ENCODE measurements around the gene CIBAR2. TPM values are rescaled to one million over a fixed set of nuclear protein-coding genes. Genes with fewer than 3 reads are reported as not detected.

CIBAR2 gene
- total RNA-seq, 5 donors from 2014 or later (not counting 1 experiment from before 2014, with no cell fraction given): not detected

GRCh38 chr16:85067024-85067423 is 45.2 kb downstream of the CIBAR2 start:
- peaks cover 0 to 10% of the 10 kb centered on the region in 2 experiments for H3K4me1 ChIP-seq (ENCODE audit: control insufficient read depth in 1 of 2, extremely low read depth in 1 of 2, insufficient read depth in 2 of 2, low read length in 2 of 2)
- H3K27ac ChIP-seq (ENCODE audit: low read length): no peak overlapping the region
- no peak overlapping the region for H3K4me3 ChIP-seq (ENCODE audit: control insufficient read depth in 1 of 2, extremely low read depth in 1 of 2, low read length in 1 of 2)
- POLR2A ChIA-PET: no interaction called here
- H3K36me3 ChIP-seq (ENCODE audit: control insufficient read depth in 2 of 2, extremely low read depth in 1 of 2, insufficient read depth in 1 of 2, low read length in 1 of 2): peaks cover 11 to 27% of the 10 kb centered on the region in 2 donors
- H3K36me3 Mint-ChIP-seq: peaks cover 21% of the 10 kb centered on the region
- no peaks in the 10 kb centered on the region for H3K9me3 ChIP-seq
- H3K27me3 Mint-ChIP-seq: no peaks in the 10 kb centered on the region
- no peak overlapping the region for H3K4me3 Mint-ChIP-seq
- peaks cover 0 to 3% of the 10 kb centered on the region in 2 experiments for H3K27me3 ChIP-seq (replicated peaks in 1 of 2; ENCODE audit: control insufficient read depth in 2 of 2, extremely low read depth in 1 of 2, insufficient read depth in 2 of 2, low read length in 1 of 2)
- CTCF ChIA-PET: interaction anchor here in 1 of 2 donors (1.1 kb wide), 1 partner anchor 20 kb away, joined by 3 read pairs; no protein-coding TSS in a partner anchor
- ATAC-seq (replicated peaks in 1 of 4) (no peak), DNase-seq (no peak)
- peaks cover 1 to 19% (median 5%) of the 10 kb centered on the region in 3 donors for H3K4me1 Mint-ChIP-seq
- no peaks in the 10 kb centered on the region for H3K9me3 Mint-ChIP-seq
- H3K27ac Mint-ChIP-seq: no peak overlapping the region
- 91% methylated on average over 12 of the region's 18 CpGs for WGBS (ENCODE audit: insufficient coverage)

- ChIA-PET CTCF (no interaction called here), POLR2A (no interaction called here)
- WGBS (ENCODE audit: insufficient coverage): 91% methylated on average over 11 of the region's 12 CpGs
- no peak overlapping the region for H3K4me3 ChIP-seq (ENCODE audit: control insufficient read depth in 1 of 2, extremely low read depth in 1 of 2, low read length in 1 of 2)
- DNase-seq: no peak
- peaks cover 0 to 16% of the 10 kb centered on the region in 2 experiments for H3K4me1 ChIP-seq (ENCODE audit: control insufficient read depth in 1 of 2, extremely low read depth in 1 of 2, insufficient read depth in 2 of 2, low read length in 2 of 2)
- Mint-ChIP-seq H3K4me3 (no peak overlapping the region), H3K36me3 (peaks cover 18% of the 10 kb centered on the region), H3K4me1 (peaks cover 5 to 25% (median 8%) of the 10 kb centered on the region in 3 donors), H3K9me3 (no peaks in the 10 kb centered on the region), H3K27me3 (no peaks in the 10 kb centered on the region), H3K27ac (no peak overlapping the region)
- H3K27me3 ChIP-seq (replicated peaks in 1 of 2; ENCODE audit: control insufficient read depth in 2 of 2, extremely low read depth in 1 of 2, insufficient read depth in 2 of 2, low read length in 1 of 2): peaks cover 0 to 3% of the 10 kb centered on the region in 2 experiments
- no peak for ATAC-seq (replicated peaks in 1 of 4)
- H3K36me3 ChIP-seq (ENCODE audit: control insufficient read depth in 2 of 2, extremely low read depth in 1 of 2, insufficient read depth in 1 of 2, low read length in 1 of 2): peaks cover 11 to 21% of the 10 kb centered on the region in 2 donors
- no peak overlapping the region for H3K27ac ChIP-seq (ENCODE audit: low read length)
- H3K9me3 ChIP-seq: no peaks in the 10 kb centered on the region
Observed at GRCh38 chr16:85066346-85066885, 45.9 kb downstream of the CIBAR2 start.

GRCh38 chr16:85065099-85065498 is 47.2 kb downstream of the CIBAR2 start:
- ChIA-PET CTCF (interaction anchor here in 1 of 2 donors (0.5 to 0.6 kb wide), 2 partner anchors 415 to 1259 kb away, joined by 3 to 5 read pairs; no protein-coding TSS in a partner anchor), POLR2A (no interaction called here)
- Histone ChIP-seq H3K4me1 (ENCODE audit: control insufficient read depth in 1 of 2, extremely low read depth in 1 of 2, insufficient read depth in 2 of 2, low read length in 2 of 2) (peaks cover 0 to 19% of the 10 kb centered on the region in 2 experiments), H3K27ac (ENCODE audit: low read length) (no peak overlapping the region), H3K36me3 (ENCODE audit: control insufficient read depth in 2 of 2, extremely low read depth in 1 of 2, insufficient read depth in 1 of 2, low read length in 1 of 2) (peaks cover 9 to 15% of the 10 kb centered on the region in 2 donors), H3K9me3 (no peaks in the 10 kb centered on the region), H3K27me3 (replicated peaks in 1 of 2; ENCODE audit: control insufficient read depth in 2 of 2, extremely low read depth in 1 of 2, insufficient read depth in 2 of 2, low read length in 1 of 2) (peaks cover 0 to 3% of the 10 kb centered on the region in 2 experiments), H3K4me3 (ENCODE audit: control insufficient read depth in 1 of 2, extremely low read depth in 1 of 2, low read length in 1 of 2) (no peak overlapping the region)
- Mint-ChIP-seq H3K4me1 (peaks cover 7 to 29% (median 10%) of the 10 kb centered on the region in 3 donors), H3K4me3 (no peak overlapping the region), H3K27ac (no peak overlapping the region), H3K9me3 (no peaks in the 10 kb centered on the region), H3K27me3 (no peaks in the 10 kb centered on the region), H3K36me3 (peaks cover 16% of the 10 kb centered on the region)
- ATAC-seq (replicated peaks in 1 of 4) (no peak), DNase-seq (no peak)
- 80% methylated on average over 13 of the region's 13 CpGs for WGBS (ENCODE audit: insufficient coverage)

- H3K27me3 Mint-ChIP-seq: no peaks in the 10 kb centered on the region
- no peaks in the 10 kb centered on the region for H3K27me3 ChIP-seq (replicated peaks in 1 of 2; ENCODE audit: control insufficient read depth in 2 of 2, extremely low read depth in 1 of 2, insufficient read depth in 2 of 2, low read length in 1 of 2)
- WGBS (ENCODE audit: insufficient coverage): 80% methylated on average over 1 of the region's 6 CpGs
Observed at GRCh38 chr16:85064186-85064585, 48.1 kb downstream of the CIBAR2 start.

GRCh38 chr16:85062845-85063244 is 49.4 kb downstream of the CIBAR2 start:
- H3K9me3 ChIP-seq: no peaks in the 10 kb centered on the region
- DNase-seq (no peak), ATAC-seq (replicated peaks in 1 of 4) (no peak)
- no peaks in the 10 kb centered on the region for H3K27me3 ChIP-seq (replicated peaks in 1 of 2; ENCODE audit: control insufficient read depth in 2 of 2, extremely low read depth in 1 of 2, insufficient read depth in 2 of 2, low read length in 1 of 2)
- 93% methylated on average over 10 of the region's 11 CpGs for WGBS (ENCODE audit: insufficient coverage)
- H3K27ac ChIP-seq (ENCODE audit: low read length): no peak overlapping the region
- Mint-ChIP-seq H3K9me3 (no peaks in the 10 kb centered on the region), H3K4me1 (peaks cover 13 to 36% (median 19%) of the 10 kb centered on the region in 3 donors), H3K36me3 (peaks cover 12% of the 10 kb centered on the region), H3K27ac (no peak overlapping the region), H3K4me3 (peak overlapping the region in 1 of 3 donors; percentile 32), H3K27me3 (no peaks in the 10 kb centered on the region)
- H3K4me3 ChIP-seq (ENCODE audit: control insufficient read depth in 1 of 2, extremely low read depth in 1 of 2, low read length in 1 of 2): no peak overlapping the region
- CTCF ChIA-PET: no interaction called here
- H3K36me3 ChIP-seq (ENCODE audit: control insufficient read depth in 2 of 2, extremely low read depth in 1 of 2, insufficient read depth in 1 of 2, low read length in 1 of 2): peaks cover 4 to 9% of the 10 kb centered on the region in 2 donors
- peaks cover 0 to 26% of the 10 kb centered on the region in 2 experiments for H3K4me1 ChIP-seq (ENCODE audit: control insufficient read depth in 1 of 2, extremely low read depth in 1 of 2, insufficient read depth in 2 of 2, low read length in 2 of 2)
- POLR2A ChIA-PET: no interaction called here

More at GRCh38 chr16:85064186-85064585, 48.1 kb downstream of the CIBAR2 start:
- no peak overlapping the region for H3K4me3 ChIP-seq (ENCODE audit: control insufficient read depth in 1 of 2, extremely low read depth in 1 of 2, low read length in 1 of 2)
- H3K4me1 Mint-ChIP-seq: peaks cover 9 to 29% (median 10%) of the 10 kb centered on the region in 3 donors
- peaks cover 0 to 19% of the 10 kb centered on the region in 2 experiments for H3K4me1 ChIP-seq (ENCODE audit: control insufficient read depth in 1 of 2, extremely low read depth in 1 of 2, insufficient read depth in 2 of 2, low read length in 2 of 2)
- no peak for DNase-seq
- peaks cover 7 to 9% of the 10 kb centered on the region in 2 donors for H3K36me3 ChIP-seq (ENCODE audit: control insufficient read depth in 2 of 2, extremely low read depth in 1 of 2, insufficient read depth in 1 of 2, low read length in 1 of 2)
- ChIA-PET POLR2A (no interaction called here), CTCF (no interaction called here)
- H3K27ac Mint-ChIP-seq: no peak overlapping the region
- no peaks in the 10 kb centered on the region for H3K9me3 ChIP-seq
- no peak for ATAC-seq (replicated peaks in 1 of 4)
- no peak overlapping the region for H3K27ac ChIP-seq (ENCODE audit: low read length)
- H3K4me3 Mint-ChIP-seq: no peak overlapping the region
- no peaks in the 10 kb centered on the region for H3K9me3 Mint-ChIP-seq
- H3K36me3 Mint-ChIP-seq: peaks cover 12% of the 10 kb centered on the region

DNA sequence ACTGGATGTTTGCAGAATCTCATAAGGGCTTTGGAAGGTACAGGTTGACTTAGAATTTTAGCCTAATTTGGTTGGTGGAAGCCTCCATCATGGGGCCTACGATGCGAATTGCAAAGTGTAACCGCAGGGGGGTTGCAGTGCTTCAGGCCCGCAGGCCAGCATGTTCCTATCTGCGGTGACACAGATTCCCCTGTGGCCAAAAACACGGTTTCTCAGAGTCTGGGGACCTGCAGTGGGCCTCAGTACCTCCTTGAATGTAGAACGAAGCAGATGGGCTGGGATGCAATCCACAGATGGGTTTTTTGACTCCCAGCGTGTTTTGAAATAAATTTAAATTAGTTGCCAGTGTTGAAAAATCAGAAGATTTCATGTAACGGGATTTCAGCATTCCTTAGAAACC is 49.9 kb downstream of the CIBAR2 start:
- no peak overlapping the region for H3K27ac Mint-ChIP-seq
- peaks cover 12% of the 10 kb centered on the region for H3K36me3 Mint-ChIP-seq
- peaks cover 18 to 41% (median 24%) of the 10 kb centered on the region in 3 donors for H3K4me1 Mint-ChIP-seq
- H3K27ac ChIP-seq (ENCODE audit: low read length): no peak overlapping the region
- H3K9me3 Mint-ChIP-seq: no peaks in the 10 kb centered on the region
- no peak overlapping the region for H3K4me3 ChIP-seq (ENCODE audit: control insufficient read depth in 1 of 2, extremely low read depth in 1 of 2, low read length in 1 of 2)
- H3K36me3 ChIP-seq (ENCODE audit: control insufficient read depth in 2 of 2, extremely low read depth in 1 of 2, insufficient read depth in 1 of 2, low read length in 1 of 2): peaks cover 2 to 6% of the 10 kb centered on the region in 2 donors
- DNase-seq (no peak), ATAC-seq (replicated peaks in 1 of 4) (no peak)
- ChIA-PET CTCF (no interaction called here), POLR2A (no interaction called here)
- H3K4me1 ChIP-seq (ENCODE audit: control insufficient read depth in 1 of 2, extremely low read depth in 1 of 2, insufficient read depth in 2 of 2, low read length in 2 of 2): peaks cover 0 to 31% of the 10 kb centered on the region in 2 experiments
- H3K9me3 ChIP-seq: no peaks in the 10 kb centered on the region
- no peak overlapping the region for H3K4me3 Mint-ChIP-seq
- no peaks in the 10 kb centered on the region for H3K27me3 ChIP-seq (replicated peaks in 1 of 2; ENCODE audit: control insufficient read depth in 2 of 2, extremely low read depth in 1 of 2, insufficient read depth in 2 of 2, low read length in 1 of 2)
- 99% methylated on average over 9 of the region's 9 CpGs for WGBS (ENCODE audit: insufficient coverage)
- H3K27me3 Mint-ChIP-seq: no peaks in the 10 kb centered on the region

All from T-cell (primary cell).